Right atrium auricular region (tissue), 2 donors: Measurements from ENCODE around the gene CACNA1D. TPM values are rescaled to one million over a fixed set of nuclear protein-coding genes. Genes with fewer than 3 reads are reported as not detected.

ENCODE experiments used
- DNase-seq: peaks from one replicate; pipeline ENCODE4 v3.0.0-alpha.2; 2019; ENCODE audit warnings: low spot score
- H3K27ac ChIP-seq, 2 donors: fragments of 200-600 bp; sonication (generic); 1 replicate in 1 of 2; 2 replicates in 1 of 2; pipeline ENCODE4 v1.5.1; 2016 to 2019
- H3K27me3 ChIP-seq, 2 donors: fragments of 200-600 bp; sonication (generic); one replicate each; pipeline versions ENCODE4 v1.5.1 to v1.6.0; 2017 to 2019
- H3K36me3 ChIP-seq: fragments of 200-600 bp; sonication (generic); one replicate; pipeline ENCODE4 v1.5.1; 2016
- H3K4me1 ChIP-seq, 2 donors: fragments of 200-600 bp; sonication (generic); one replicate each; pipeline versions ENCODE4 v1.5.1 to v1.6.0; 2017 to 2019
- H3K4me3 ChIP-seq, 2 donors: fragments of 200-600 bp; sonication (generic); 1 replicate in 1 of 2; 2 replicates in 1 of 2; pipeline ENCODE4 v1.5.1; 2017 to 2019; ENCODE audit warnings: mild to moderate bottlenecking in 1 of 2, moderate library complexity in 1 of 2
- H3K9me3 ChIP-seq, 2 donors: fragments of 200-600 bp; sonication (generic); one replicate each; pipeline ENCODE4 v1.5.1; 2019
- total RNA-seq, 2 donors: library from RNA; depleted of rRNA; stranded (reverse); fragments of >200 nt; gene quantifications; one replicate each; pipeline ENCODE4 v1.1.0, GENCODE V29; 2016
- TF ChIP-seq, protein P1 (sequence below), 2 donors: fragments of 200-600 bp; sonication (generic); IDR thresholded peaks; one replicate each; pipeline ENCODE4 v1.5.1; 2019; ENCODE audit warnings: antibody characterized with exemption in 2 of 2

CACNA1D gene
- total RNA-seq, 2 donors from 2014 or later, result 2.7 to 9.6 TPM

DNA sequence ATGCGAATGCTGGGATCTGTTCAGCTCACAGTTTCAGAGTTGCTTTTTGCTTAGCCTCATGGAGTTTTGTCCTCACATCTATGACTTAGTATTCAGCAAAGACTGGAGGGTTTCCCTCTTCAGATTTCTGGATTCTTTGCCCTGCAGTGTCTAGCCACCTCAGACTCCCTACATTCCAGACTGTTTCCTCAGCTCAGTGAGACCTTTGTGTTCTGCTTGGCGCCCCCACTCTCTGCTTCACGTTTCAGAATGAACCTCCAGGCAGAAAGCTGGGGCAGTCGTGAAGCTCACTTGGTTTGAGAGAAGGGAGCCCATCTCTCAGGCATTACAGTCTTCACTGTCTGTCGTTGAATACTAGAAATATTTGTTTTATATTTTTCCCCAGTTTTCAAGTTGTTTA lies 118.1 kb downstream of the CACNA1D start:
- no peak for DNase-seq
- Histone ChIP-seq H3K4me1 (no peaks in the 10 kb centered on the region), H3K27ac (no peak overlapping the region)

DNA sequence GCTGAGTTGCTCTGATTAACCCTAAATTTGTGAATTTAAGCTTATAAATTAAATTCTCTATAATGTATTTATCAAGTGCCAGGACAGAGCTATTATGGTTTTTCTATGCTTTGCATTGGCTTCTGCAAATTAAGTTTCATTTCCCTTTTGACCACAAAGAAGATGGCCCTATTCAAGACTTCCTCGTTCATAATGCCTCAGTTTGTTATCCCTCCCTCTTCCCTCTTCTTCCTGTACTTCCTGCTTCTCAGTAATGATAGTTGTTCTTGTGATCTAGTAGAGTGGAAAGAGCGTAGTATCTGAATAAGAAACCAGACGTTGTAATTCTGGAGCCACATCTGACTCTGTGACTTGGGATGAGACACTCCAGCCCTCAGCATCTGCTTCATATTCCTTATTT lies 118.7 kb downstream of the CACNA1D start:
- Histone ChIP-seq H3K27ac (peak overlapping the region in 1 of 2 donors; percentile 16), H3K9me3 (no peaks in the 10 kb centered on the region), H3K4me1 (no peaks in the 10 kb centered on the region), H3K4me3 (no peak overlapping the region), H3K36me3 (no peaks in the 10 kb centered on the region), H3K27me3 (no peaks in the 10 kb centered on the region)
- TF ChIP-seq, protein P1, sequence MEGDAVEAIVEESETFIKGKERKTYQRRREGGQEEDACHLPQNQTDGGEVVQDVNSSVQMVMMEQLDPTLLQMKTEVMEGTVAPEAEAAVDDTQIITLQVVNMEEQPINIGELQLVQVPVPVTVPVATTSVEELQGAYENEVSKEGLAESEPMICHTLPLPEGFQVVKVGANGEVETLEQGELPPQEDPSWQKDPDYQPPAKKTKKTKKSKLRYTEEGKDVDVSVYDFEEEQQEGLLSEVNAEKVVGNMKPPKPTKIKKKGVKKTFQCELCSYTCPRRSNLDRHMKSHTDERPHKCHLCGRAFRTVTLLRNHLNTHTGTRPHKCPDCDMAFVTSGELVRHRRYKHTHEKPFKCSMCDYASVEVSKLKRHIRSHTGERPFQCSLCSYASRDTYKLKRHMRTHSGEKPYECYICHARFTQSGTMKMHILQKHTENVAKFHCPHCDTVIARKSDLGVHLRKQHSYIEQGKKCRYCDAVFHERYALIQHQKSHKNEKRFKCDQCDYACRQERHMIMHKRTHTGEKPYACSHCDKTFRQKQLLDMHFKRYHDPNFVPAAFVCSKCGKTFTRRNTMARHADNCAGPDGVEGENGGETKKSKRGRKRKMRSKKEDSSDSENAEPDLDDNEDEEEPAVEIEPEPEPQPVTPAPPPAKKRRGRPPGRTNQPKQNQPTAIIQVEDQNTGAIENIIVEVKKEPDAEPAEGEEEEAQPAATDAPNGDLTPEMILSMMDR (IDR thresholded peaks at IDR 0.05), result no peak
- no peak for DNase-seq

More for the DNA sequence above, 118.1 kb downstream of the CACNA1D start:
- Histone ChIP-seq H3K9me3 (peaks cover 0 to 1% of the 10 kb centered on the region in 2 donors), H3K27me3 (no peaks in the 10 kb centered on the region), H3K4me3 (no peak overlapping the region), H3K36me3 (no peaks in the 10 kb centered on the region)
- TF ChIP-seq, protein P1 (IDR thresholded peaks at IDR 0.05), result no peak

DNA sequence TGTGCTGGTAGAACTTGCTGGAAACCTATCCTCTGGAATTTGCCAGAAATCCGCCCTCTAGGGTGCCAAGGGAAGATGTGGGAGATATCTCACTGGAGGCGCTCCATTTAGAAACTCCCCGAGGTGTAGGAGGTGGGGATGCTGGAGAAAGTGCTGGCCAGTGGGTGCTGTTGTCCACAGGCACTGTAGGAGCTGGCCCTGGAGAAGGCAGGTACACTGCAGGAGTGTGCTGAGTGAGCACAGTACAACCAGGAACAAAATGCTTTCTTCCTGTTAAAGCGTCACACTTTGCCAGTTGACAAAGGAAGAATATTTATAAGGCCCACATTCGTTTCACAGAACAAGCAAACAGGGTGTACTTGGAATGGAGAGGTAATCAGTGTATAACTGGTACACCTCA lies 119.9 kb downstream of the CACNA1D start:
- Histone ChIP-seq H3K4me1 (no peaks in the 10 kb centered on the region), H3K9me3 (no peaks in the 10 kb centered on the region), H3K27me3 (no peaks in the 10 kb centered on the region), H3K4me3 (no peak overlapping the region), H3K27ac (no peak overlapping the region), H3K36me3 (no peaks in the 10 kb centered on the region)
- TF ChIP-seq, protein P1 (IDR thresholded peaks at IDR 0.05), result no peak
- DNase-seq, result no peak

DNA sequence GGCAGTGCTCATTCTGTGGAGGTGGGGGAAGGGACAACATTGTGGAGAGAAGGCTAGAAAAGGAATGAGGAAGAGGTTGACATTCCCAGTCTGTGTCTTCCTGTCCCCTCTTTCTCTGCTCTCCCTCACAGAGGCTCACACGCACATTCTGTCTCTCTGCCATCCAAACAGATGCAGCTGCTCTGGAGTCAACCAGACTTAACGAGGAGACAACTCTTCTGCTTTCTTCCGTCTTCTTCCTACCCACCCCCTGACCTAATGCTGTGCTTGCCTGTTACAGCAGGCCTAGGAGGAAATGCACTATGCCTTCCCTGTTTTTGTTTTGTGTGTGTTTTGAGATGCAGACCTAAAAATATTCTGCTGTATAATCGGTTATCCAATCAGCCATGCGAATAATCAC lies 121.9 kb downstream of the CACNA1D start:
- Histone ChIP-seq H3K36me3 (no peaks in the 10 kb centered on the region), H3K9me3 (no peaks in the 10 kb centered on the region), H3K27me3 (no peaks in the 10 kb centered on the region), H3K27ac (no peak overlapping the region), H3K4me3 (no peak overlapping the region), H3K4me1 (no peaks in the 10 kb centered on the region)
- TF ChIP-seq, protein P1 (IDR thresholded peaks at IDR 0.05), result no peak
- DNase-seq, result no peak

DNA sequence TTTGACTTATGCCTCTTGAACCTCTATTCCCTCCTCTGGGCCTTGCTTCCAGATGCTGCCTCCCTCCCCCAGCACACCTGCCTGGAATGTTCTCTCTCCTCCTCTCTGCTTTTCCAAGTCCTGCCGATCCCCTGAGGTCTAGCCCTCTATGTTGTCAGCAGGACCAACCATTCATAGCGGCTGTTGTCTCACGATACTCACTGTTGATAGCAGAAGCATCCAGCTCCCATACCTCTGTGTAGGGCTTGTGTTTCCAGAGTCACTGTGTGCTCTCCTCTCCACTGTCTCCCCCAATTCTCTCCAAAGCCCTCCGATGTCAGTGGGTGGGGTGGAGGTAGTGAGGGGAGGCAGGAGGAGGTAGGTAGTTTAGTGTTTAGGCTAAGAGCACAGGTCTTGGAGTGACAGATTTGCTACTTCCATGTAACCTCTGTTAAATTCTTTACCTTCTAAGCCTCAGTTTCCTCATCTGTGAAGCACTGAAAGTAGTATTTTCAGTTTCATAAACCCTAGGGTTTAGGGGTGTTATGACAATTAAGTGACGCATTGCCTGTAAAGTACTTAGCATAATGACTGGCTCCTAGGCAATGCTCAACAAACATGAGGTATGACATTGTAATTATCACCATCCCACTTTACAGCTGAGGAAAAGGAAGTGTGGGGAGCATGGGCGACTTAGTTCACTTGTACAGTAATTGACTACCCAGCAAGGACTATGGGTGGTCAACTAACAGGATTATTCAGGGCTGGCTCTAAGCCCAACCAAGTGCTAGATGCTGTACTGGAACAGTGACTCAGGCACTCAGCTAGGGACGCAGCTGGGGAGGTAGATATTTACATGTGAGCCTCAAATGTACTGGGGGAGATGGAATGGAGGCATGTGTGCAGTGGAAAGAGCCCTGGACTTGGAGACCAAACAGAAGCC lies 122.8 kb downstream of the CACNA1D start:
- TF ChIP-seq, protein P1 (IDR thresholded peaks at IDR 0.05), result no peak
- DNase-seq, result no peak
- Histone ChIP-seq H3K27ac (no peak overlapping the region), H3K4me1 (no peaks in the 10 kb centered on the region), H3K36me3 (no peaks in the 10 kb centered on the region), H3K9me3 (no peaks in the 10 kb centered on the region), H3K4me3 (no peak overlapping the region), H3K27me3 (no peaks in the 10 kb centered on the region)
